HPDE6-E6E7 (cell line): ENCODE data around the gene MUSTN1.

ENCODE experiments used
- DNase-seq: peaks from one replicate; pipeline ENCODE4 v3.0.0; 2011; ENCODE audit warnings: missing footprints; ENCODE audit errors: extremely low spot score

Gene MUSTN1

GRCh38 chr3:52852419-52852818 is 17.6 kb upstream of the MUSTN1 start:
- DNase-seq = no peak

GRCh38 chr3:52851348-52851747 is 16.5 kb upstream of the MUSTN1 start:
- peak; percentile 16 for DNase-seq

- DNase-seq = no peak
Observed at GRCh38 chr3:52849656-52850055, 14.8 kb upstream of the MUSTN1 start.

- no peak for DNase-seq
Observed at GRCh38 chr3:52848617-52849016, 13.8 kb upstream of the MUSTN1 start.

GRCh38 chr3:52847726-52848125 is 12.9 kb upstream of the MUSTN1 start:
- no peak for DNase-seq

- DNase-seq = no peak
Observed at GRCh38 chr3:52847241-52847640, 12.4 kb upstream of the MUSTN1 start.

GRCh38 chr3:52846432-52846965 is 11.7 kb upstream of the MUSTN1 start:
- no peak for DNase-seq

- no peak for DNase-seq
Observed at GRCh38 chr3:52845691-52846431, 11.0 kb upstream of the MUSTN1 start.

GRCh38 chr3:52845157-52845556 is 10.3 kb upstream of the MUSTN1 start:
- DNase-seq = no peak

GRCh38 chr3:52844290-52844975 is 9.6 kb upstream of the MUSTN1 start:
- no peak for DNase-seq

- DNase-seq = no peak
Observed at GRCh38 chr3:52843881-52844280, 9.1 kb upstream of the MUSTN1 start.

- no peak for DNase-seq
Observed at GRCh38 chr3:52843108-52843865, 8.5 kb upstream of the MUSTN1 start.

- no peak for DNase-seq
Observed at GRCh38 chr3:52842424-52842823, 7.6 kb upstream of the MUSTN1 start.

GRCh38 chr3:52841981-52842340 is 7.1 kb upstream of the MUSTN1 start:
- no peak for DNase-seq

GRCh38 chr3:52841211-52841980 is 6.6 kb upstream of the MUSTN1 start:
- no peak for DNase-seq

GRCh38 chr3:52839892-52840545 is 5.2 kb upstream of the MUSTN1 start:
- no peak for DNase-seq

GRCh38 chr3:52839268-52839575 is 4.4 kb upstream of the MUSTN1 start:
- no peak for DNase-seq

- DNase-seq = no peak
Observed at GRCh38 chr3:52838561-52839267, 3.9 kb upstream of the MUSTN1 start.

- no peak for DNase-seq
Observed at GRCh38 chr3:52836986-52837385, 2.2 kb upstream of the MUSTN1 start.

GRCh38 chr3:52836471-52836845 is 1.6 kb upstream of the MUSTN1 start:
- DNase-seq = no peak
